Esophagus (tissue), 2 donors: Measurements from ENCODE around the gene PRDM8. TPM values are rescaled to one million over a fixed set of nuclear protein-coding genes. Genes with fewer than 3 reads are reported as not detected.

Experiments
- H3K27ac ChIP-seq, 2 donors: one replicate each; pipeline ENCODE4 v1.5.1; 2013; ENCODE audit warnings: low read depth in 2 of 2, mild to moderate bottlenecking in 2 of 2, inconsistent platforms in 1 of 2, low read length in 1 of 2, moderate library complexity in 1 of 2
- H3K27me3 ChIP-seq, 2 donors: one replicate each; pipeline ENCODE4 v1.6.1; 2013; ENCODE audit warnings: low read length in 2 of 2, control low read depth in 1 of 2, mild to moderate bottlenecking in 1 of 2; ENCODE audit not compliant: insufficient read depth in 2 of 2, control insufficient read depth in 1 of 2
- H3K36me3 ChIP-seq, 2 donors: one replicate each; pipeline ENCODE4 v1.6.1; 2013; ENCODE audit warnings: low read length in 1 of 2; ENCODE audit not compliant: control insufficient read depth in 2 of 2, insufficient read depth in 2 of 2
- H3K4me1 ChIP-seq, 2 donors: one replicate each; pipeline ENCODE4 v1.6.1; 2013; ENCODE audit warnings: low read length in 1 of 2; ENCODE audit not compliant: control insufficient read depth in 2 of 2, insufficient read depth in 2 of 2
- H3K4me3 ChIP-seq, 2 donors: one replicate each; pipeline ENCODE4 v1.5.1; 2013; ENCODE audit warnings: low read length in 2 of 2, mild to moderate bottlenecking in 2 of 2, low read depth in 1 of 2, moderate library complexity in 1 of 2
- H3K9me3 ChIP-seq, 2 donors: one replicate each; pipeline ENCODE4 v1.6.1; 2013; ENCODE audit warnings: mild to moderate bottlenecking in 2 of 2, low read depth in 1 of 2, low read length in 1 of 2, moderate library complexity in 1 of 2; ENCODE audit not compliant: control insufficient read depth in 2 of 2, insufficient read depth in 1 of 2
- WGBS, 2 donors: extraction: QIAGEN DNeasy Blood & Tissue Kit; methylation state at CpG; one replicate each; pipeline ENCODE4 v1.1.7; 2013; 5-methylcytosine and 5-hydroxymethylcytosine counted together
- polyA plus RNA-seq, 2 donors: library from polyadenylated mRNA; stranded (reverse); fragments of 200-250 nt; gene quantifications; one replicate each; pipeline ENCODE4 v1.2.3, GENCODE V29; 2013
- donor health status: healthy with polysubstance abuse.
- donor health status: Bipolar disorder and iron deficiency.

Gene PRDM8
- polyA plus RNA-seq, 2 donors = 1.2 to 1.5 TPM

DNA sequence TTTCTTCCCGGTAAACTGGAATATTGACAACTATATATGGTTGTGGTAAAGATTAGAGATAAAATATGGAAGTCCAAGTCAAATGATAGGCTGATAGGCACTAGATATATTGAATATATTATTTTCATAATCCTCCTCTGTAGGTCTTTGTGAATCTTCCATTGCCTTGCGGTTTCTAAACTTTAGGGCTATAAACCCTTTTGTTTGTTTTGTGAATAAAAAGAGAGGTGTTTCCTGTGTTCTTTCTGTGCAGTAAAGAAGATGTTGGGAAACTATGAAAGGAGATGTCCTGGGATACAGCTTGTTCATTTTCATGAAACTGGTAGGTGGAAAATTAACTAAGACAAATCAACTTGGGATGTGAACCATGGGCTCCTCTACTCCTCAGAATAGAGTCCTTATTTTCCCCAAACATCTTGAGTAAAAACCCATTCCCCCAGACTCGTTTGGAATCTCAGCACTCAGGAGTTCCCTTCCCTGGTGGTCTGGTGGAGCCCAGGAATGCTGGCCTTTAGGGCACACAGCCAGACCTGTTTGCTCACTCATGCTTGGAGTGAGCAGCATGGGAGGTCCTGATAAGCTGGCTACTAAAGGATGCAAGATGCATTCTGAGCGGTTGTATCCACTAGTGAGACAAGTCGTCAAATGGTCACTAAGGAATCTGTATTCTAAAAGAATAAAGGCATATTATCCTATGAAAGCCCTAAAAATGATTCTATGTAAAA lies 22.2 kb downstream of the PRDM8 start:
- H3K4me3 ChIP-seq = no peak overlapping the region
- no peaks in the 10 kb centered on the region for H3K36me3 ChIP-seq
- H3K4me1 ChIP-seq = no peaks in the 10 kb centered on the region
- 50 to 62% methylated on average over 5 of the region's 5 CpGs for WGBS, 2 donors
- H3K27me3 ChIP-seq = no peaks in the 10 kb centered on the region
- H3K27ac ChIP-seq = no peak overlapping the region
- no peaks in the 10 kb centered on the region for H3K9me3 ChIP-seq

DNA sequence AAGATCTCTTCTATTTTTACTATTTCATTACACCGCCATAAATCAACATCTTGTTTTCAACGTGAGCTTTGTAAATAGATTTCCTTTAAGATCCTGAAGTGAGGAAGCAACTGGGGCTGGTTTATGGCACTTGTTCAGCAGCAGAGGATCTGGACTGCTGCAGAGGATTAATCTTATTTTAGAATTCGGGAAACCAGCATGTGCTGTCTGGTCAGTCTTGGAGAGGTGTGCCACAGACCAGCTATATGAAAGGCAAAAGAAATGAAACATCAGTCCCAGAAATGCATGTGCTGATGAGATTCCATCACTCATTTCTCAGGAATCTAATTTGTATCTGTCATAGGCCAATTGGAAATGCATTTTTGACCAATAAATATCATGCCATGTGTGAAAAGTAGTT lies 23.4 kb downstream of the PRDM8 start:
- H3K27me3 ChIP-seq = no peaks in the 10 kb centered on the region
- 31 to 32% methylated on average over 3 of the region's 3 CpGs for WGBS, 2 donors
- no peaks in the 10 kb centered on the region for H3K9me3 ChIP-seq
- no peaks in the 10 kb centered on the region for H3K36me3 ChIP-seq
- no peaks in the 10 kb centered on the region for H3K4me1 ChIP-seq
- H3K27ac ChIP-seq = no peak overlapping the region
- no peak overlapping the region for H3K4me3 ChIP-seq

DNA sequence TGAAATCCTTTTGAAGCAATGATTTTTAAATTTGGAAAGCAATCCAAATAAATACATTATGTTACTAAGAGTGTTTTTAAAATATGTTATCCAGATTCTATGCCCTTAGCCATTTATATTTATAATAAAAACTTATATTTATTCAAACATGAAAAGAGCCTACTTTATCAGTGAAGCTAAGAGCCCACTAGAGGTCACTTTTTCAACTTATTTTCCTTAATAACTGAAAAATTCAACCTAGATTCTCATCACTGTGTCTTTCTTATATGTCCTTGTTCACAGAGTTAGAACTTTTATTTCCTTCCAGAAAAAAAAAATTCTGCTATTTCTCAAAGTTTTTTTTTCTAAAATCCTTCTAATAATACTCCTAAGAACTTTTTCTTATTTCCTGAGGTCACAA lies 23.9 kb downstream of the PRDM8 start:
- H3K4me1 ChIP-seq = no peaks in the 10 kb centered on the region
- no peak overlapping the region for H3K4me3 ChIP-seq
- no peak overlapping the region for H3K27ac ChIP-seq
- no peaks in the 10 kb centered on the region for H3K27me3 ChIP-seq
- no peaks in the 10 kb centered on the region for H3K36me3 ChIP-seq
- no peaks in the 10 kb centered on the region for H3K9me3 ChIP-seq

DNA sequence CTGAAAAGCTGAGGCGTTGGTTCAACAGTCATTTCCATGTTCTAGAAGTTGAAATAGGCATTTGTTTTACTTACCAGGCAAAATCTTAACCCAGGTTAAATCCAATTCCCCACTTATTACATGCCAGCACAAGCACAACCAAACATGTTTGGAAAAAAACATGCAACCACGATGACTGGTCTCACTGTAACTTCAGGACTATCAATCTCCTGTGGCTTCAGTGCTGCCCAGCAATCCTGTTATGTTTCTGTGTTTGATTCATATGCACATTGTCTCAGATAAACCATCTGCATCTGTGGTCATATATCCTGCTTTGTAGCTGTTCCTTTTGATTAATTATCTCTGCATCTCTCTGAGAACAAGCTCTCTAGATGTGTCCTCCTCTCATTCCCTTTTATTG lies 28.3 kb downstream of the PRDM8 start:
- Histone ChIP-seq H3K9me3 (no peaks in the 10 kb centered on the region), H3K27me3 (peaks cover 0 to 2% of the 10 kb centered on the region in 2 donors), H3K4me3 (no peak overlapping the region), H3K4me1 (no peaks in the 10 kb centered on the region), H3K27ac (no peak overlapping the region), H3K36me3 (no peaks in the 10 kb centered on the region)
- 56 to 58% methylated on average over 2 of the region's 2 CpGs for WGBS, 2 donors

DNA sequence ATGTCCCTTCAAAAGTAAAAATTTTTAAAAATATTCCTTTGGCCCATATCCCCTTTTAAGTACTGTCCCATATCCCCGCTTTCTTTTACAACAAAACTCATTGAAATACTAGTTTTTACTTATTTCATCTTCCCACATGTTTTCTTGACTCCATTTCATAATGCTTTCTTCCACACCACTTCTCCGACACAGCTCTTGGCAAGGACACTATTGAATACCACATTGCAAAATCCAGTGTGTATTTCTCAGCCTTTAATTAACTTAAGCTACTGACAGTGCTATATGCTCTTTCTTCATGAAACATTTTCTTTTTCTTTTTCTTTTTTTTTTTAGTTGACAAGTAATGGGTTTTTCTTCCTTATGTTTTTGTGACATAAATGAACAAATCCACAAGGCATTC lies 28.8 kb downstream of the PRDM8 start:
- H3K27me3 ChIP-seq = peaks cover 0 to 2% of the 10 kb centered on the region in 2 donors
- H3K27ac ChIP-seq = no peak overlapping the region
- H3K9me3 ChIP-seq = no peaks in the 10 kb centered on the region
- H3K36me3 ChIP-seq = no peaks in the 10 kb centered on the region
- WGBS, 2 donors = 40 to 41% methylated on average over 2 of the region's 2 CpGs
- no peak overlapping the region for H3K4me3 ChIP-seq
- H3K4me1 ChIP-seq = no peaks in the 10 kb centered on the region

DNA sequence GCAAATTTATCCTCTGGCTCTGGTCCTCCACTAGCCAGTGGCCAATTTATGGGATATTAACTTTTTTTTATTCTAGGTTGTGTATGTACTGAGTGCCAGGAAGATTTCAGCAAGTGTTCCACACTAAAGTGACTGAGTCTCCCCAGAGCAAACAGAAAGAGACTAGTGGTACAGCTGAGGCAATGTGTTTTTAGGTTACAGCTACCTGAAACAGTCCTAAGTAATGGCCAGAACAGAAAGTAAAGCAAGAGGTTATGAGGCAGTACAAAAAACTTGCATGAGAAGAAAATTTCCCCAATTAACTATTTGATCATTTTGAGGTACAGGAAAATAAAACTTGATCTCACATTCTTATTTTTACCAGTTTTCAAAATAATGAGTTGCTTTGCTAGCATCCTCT lies 31.2 kb downstream of the PRDM8 start:
- H3K4me3 ChIP-seq = no peak overlapping the region
- no peak overlapping the region for H3K27ac ChIP-seq
- H3K36me3 ChIP-seq = no peaks in the 10 kb centered on the region
- no peaks in the 10 kb centered on the region for H3K4me1 ChIP-seq
- no peaks in the 10 kb centered on the region for H3K9me3 ChIP-seq
- H3K27me3 ChIP-seq = peaks cover 0 to 2% of the 10 kb centered on the region in 2 donors

DNA sequence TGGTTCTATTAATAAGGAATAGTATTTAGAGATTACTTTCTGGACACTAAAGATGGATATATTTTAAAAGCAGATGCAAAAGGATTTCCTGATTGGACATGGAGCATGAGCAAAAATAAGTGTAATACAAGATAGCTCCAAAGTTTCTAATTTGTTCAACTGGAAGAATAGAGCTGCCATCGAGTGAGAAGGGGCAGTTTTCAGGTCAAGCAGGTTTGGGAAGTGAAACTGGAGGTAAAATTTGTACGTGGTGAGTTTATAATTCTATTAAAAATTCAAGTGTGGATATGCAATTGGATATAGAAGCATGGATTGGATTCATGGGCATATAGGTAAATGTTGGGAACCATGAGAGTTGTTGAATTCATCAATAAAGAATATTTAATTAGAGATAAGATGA lies 31.8 kb downstream of the PRDM8 start:
- no peak overlapping the region for H3K27ac ChIP-seq

DNA sequence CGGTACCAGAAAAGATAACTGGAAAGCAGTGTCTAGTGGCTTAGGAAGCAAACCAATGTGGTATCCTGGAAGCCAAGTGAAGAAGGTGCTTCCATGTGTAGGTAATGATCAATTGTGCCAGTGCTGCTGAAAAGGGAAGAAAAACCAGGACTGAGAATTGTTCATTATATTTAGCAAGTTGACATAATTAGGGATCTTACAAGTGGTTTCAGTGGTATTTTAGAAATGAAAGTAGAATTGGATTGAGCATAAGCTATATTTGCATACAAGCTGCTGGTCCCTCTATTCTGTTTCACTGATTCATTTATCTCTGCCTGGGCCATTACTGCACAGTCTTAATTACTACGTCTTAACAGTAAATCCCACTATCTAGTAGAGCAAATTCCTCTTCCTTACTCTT lies 32.3 kb downstream of the PRDM8 start:
- Histone ChIP-seq H3K4me1 (no peaks in the 10 kb centered on the region), H3K27ac (no peak overlapping the region)
- 90 to 95% methylated on average over 2 of the region's 2 CpGs for WGBS, 2 donors

More for the DNA sequence above, 31.8 kb downstream of the PRDM8 start:
- 56 to 63% methylated on average over 2 of the region's 2 CpGs for WGBS, 2 donors
- Histone ChIP-seq H3K9me3 (no peaks in the 10 kb centered on the region), H3K4me3 (no peak overlapping the region), H3K27me3 (peaks cover 0 to 2% of the 10 kb centered on the region in 2 donors), H3K36me3 (no peaks in the 10 kb centered on the region), H3K4me1 (no peaks in the 10 kb centered on the region)

DNA sequence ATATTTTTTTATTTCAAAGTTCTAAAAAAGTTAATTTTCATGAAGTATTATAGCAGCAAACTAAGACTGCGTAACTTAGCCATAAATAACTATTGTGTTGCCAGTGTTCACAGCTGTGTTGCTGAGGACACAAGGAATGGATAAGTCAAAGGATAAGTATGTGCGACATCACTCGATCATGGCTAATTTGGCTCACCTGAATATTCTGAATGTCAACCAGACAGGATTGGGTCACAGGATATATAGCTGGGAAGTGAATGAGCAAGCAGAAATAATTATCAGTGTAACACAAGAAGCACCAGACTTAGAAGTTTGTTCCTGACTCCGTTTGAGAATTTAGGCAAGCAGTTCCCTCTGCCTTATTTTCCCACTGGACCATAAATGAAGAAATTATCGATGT lies 33.9 kb downstream of the PRDM8 start:
- Histone ChIP-seq H3K9me3 (no peaks in the 10 kb centered on the region), H3K27me3 (peaks cover 0 to 2% of the 10 kb centered on the region in 2 donors), H3K36me3 (no peaks in the 10 kb centered on the region), H3K4me3 (no peak overlapping the region), H3K4me1 (no peaks in the 10 kb centered on the region), H3K27ac (no peak overlapping the region)
- WGBS, 2 donors = 74 to 86% methylated on average over 5 of the region's 5 CpGs

More for the DNA sequence above, 32.3 kb downstream of the PRDM8 start:
- no peaks in the 10 kb centered on the region for H3K9me3 ChIP-seq
- H3K27me3 ChIP-seq = peaks cover 0 to 2% of the 10 kb centered on the region in 2 donors
- no peaks in the 10 kb centered on the region for H3K36me3 ChIP-seq
- H3K4me3 ChIP-seq = no peak overlapping the region

DNA sequence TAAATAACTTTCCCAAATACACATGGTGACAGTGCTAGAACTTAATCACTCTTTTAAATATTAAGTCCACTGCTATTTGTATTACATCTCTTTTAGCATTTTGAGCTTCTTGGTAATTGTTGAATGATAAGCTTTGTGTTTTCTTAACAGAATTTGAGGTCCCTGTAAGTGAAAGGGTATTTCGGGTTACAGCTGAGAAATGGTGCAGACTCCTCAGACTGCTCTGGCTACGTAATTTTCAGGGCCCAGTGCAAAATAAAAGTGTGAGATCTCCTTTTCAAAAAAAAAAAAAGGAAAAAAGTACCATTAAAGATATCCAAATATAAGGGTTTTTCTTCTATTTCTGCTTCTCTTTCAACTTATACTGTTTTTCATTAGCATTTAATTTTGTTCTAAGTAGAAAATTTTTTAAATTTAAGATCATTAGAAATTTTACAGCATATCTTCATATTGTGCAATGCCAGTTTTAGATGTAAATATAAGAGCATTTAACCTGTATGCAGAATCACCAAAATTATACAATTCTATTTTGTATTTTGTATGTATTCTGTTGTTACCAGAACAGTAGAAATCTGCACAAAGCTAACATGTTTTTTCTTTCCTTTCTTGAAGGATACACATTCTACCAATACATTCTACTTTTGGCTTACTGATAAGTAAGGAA lies 35.5 kb downstream of the PRDM8 start:
- Histone ChIP-seq H3K4me3 (no peak overlapping the region), H3K27ac (no peak overlapping the region), H3K27me3 (peaks cover 0 to 2% of the 10 kb centered on the region in 2 donors), H3K4me1 (no peaks in the 10 kb centered on the region), H3K36me3 (no peaks in the 10 kb centered on the region), H3K9me3 (no peaks in the 10 kb centered on the region)
- 85 to 87% methylated on average over 2 of the region's 2 CpGs for WGBS, 2 donors
